IPS DF 4.7 (cell line): ENCODE data around the gene EPHB2.

Experiments used
- DNase-seq: peaks from one replicate; pipeline ENCODE4 v3.0.0-alpha.2; 2013; ENCODE audit warnings: low spot score; ENCODE audit errors: extremely low read depth

Gene EPHB2

DNA sequence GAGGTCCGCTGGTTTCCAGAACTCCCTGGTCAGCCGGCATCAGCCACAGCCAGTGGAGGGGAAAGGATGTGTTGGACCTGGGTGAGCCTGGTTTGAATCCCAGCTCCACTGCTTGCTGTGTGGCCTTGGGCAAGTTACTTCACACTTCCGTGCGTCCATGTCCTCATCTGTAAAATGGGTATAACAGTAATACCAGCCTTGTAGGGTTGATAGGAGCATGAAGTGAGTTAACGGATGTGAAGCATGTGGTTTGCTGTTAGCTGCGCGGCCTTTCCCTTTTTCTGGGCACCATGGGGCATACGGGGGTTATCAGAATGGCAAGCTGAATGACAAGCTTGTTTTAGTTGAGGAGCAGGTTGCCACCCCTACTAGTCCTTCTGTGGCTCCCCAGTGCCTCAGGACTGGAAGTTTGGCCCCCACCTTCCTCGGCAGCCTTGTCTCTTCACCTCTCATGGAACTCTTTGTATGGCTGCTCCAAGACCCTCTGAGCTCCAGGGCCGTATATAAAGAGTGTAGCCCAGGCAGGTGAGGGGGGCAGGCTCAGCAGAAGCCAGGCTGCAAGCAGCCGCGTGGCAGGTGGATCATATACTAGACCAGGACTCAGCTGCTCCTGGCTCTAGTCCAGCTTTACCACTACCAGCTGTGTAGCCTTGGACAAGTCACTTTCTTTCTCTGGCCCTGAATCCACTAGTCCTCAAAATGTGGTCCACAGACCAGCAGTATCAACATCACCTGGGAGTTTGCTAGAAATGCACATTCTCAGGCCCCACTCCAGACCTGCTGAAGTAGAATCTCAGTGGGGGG lies 166.7 kb downstream of the EPHB2 start:
- no peak for DNase-seq

GRCh38 chr1:22877980-22878379 lies 167.3 kb downstream of the EPHB2 start:
- no peak for DNase-seq

DNA sequence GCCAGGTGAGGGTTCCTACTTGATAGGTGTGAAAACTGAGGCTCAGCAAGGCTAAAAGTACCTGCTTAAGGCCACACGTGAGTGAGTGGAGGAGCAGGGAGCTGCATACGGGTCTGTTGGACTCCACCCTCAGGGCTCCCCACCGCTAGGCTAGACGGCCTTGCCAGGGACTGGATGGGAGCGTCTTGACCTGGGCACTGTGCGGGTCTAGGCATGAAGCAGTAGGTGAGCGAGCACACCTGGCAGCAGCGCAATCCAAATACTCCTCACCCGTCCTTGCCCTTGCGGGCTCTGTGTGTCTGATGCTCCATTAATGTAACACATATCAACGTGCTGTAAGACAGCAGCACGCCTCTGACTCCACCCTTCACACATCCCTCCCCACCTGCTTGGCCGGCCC lies 168.0 kb downstream of the EPHB2 start:
- no peak for DNase-seq

- DNase-seq: no peak
Observed at GRCh38 chr1:22879445-22879844, 168.8 kb downstream of the EPHB2 start.

- no peak for DNase-seq
Observed at GRCh38 chr1:22880174-22880601, 169.5 kb downstream of the EPHB2 start.

DNA sequence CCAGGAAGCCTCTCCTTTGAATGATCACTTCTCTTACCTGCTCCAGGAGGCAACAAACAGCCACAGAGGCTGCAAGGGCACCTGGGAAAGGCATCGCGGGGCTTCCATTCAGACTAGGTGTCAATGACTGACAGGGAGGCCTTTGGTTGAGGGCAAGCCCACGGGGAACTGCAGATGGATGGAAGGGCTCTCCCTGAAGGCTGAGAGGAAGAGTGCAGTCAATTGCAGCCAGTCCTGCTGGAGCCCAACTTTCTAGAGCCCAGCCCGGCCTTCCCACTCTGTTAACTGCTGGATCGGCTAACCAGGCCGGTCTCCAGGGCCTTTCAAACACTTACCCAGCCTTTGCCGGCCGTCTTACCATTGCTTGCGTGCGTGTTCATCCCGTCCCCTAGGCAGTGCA lies 172.8 kb downstream of the EPHB2 start:
- no peak for DNase-seq

- DNase-seq: no peak
Observed at GRCh38 chr1:22884806-22885530, 174.3 kb downstream of the EPHB2 start.

- no peak for DNase-seq
Observed at GRCh38 chr1:22886211-22886610, 175.6 kb downstream of the EPHB2 start.

GRCh38 chr1:22887491-22887890 lies 176.9 kb downstream of the EPHB2 start:
- DNase-seq: no peak

DNA sequence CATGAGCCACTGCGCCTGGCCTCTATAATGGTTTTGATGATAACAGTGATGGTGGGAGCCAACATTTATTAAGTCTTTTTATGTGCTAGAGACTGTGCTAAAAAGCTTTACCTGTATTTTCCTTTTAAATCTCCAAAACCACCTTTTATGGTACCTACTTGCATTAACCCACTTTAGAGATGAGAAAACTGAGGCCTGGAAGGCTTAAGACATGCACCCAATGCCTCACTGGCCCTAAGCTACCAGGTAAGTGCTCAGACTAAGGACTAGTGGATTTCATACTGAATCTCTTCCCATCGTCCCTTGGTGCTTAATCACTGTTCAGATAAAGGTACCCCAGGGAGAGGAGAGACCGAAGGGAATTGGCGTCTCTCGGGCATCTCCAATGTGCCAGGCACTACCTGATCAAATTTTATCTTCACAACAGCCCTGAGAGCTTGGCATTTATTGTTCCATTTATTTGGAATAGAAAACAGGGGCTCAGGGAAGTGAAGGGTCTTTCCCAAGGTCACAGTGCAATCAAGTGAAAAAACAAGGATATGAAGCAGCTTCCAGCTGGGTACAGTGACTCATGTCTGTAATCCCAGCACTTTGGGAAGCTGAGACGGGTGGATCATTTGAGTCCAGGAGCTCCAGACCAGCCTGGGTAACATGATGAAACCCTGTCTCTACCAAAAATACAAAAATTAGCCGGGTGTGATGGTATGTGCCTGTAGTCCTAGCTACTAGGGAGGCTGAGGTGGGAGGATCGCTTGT lies 177.9 kb downstream of the EPHB2 start:
- no peak for DNase-seq

- no peak for DNase-seq
Observed at GRCh38 chr1:22889213-22889827, 178.7 kb downstream of the EPHB2 start.

- DNase-seq: no peak
Observed at GRCh38 chr1:22892789-22893188, 182.2 kb downstream of the EPHB2 start.

DNA sequence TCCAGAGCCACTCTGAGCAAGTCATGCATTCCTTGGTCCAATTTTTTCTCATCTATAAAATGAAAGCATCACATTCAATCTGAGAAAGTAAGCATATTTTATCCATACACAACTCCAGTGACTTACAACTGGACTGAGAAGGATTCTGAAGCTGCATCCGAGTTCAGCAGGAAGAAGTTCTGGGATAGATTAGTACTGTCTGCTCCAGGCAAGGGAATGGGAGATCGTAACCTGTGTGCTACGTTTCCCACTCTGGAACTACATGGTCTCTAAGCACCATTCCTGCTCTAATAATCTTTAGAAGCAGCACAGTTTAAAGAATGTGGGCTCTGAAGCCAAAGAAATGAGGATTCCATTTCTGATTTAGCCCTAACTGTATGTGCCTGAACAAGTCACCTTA lies 182.7 kb downstream of the EPHB2 start:
- DNase-seq: no peak

DNA sequence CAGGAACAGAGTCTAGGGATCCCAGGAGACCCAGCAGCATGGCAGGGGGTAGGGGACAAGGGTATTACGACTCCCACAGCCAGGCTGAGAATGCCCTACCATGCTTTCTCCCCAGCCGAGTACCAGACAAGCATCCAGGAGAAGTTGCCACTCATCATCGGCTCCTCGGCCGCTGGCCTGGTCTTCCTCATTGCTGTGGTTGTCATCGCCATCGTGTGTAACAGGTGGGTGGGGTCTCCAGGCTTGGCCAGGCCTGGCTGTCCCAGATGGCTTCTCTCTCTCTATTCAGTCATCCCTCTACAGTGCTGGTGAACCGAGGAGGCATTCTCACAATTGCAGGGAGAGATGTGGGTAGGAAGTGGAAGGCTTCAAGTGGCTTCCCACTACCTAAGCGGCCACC lies 184.7 kb downstream of the EPHB2 start:
- no peak for DNase-seq

GRCh38 chr1:22896184-22896583 lies 185.5 kb downstream of the EPHB2 start:
- DNase-seq: no peak

DNA sequence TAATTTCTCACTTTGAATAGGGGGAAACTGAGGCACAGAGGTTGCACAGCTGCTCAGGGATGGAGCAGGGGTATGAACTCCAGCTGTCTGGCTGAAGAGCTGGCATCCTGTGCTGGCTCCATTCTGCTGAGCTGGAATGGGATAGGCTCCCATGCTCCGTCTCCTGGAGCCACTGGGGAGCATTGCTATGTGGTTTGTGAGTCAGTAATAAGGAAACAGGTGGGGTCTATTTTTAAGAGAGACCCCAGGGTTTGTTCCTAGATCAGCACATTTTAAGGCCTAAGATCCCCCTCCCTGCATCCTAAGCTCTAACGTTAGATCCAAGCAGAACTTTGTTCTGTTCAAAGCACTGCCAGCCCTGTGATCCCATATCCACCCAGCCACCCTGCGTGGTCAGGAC lies 189.8 kb downstream of the EPHB2 start:
- no peak for DNase-seq

- DNase-seq: no peak
Observed at GRCh38 chr1:22903113-22903512, 192.5 kb downstream of the EPHB2 start.

DNA sequence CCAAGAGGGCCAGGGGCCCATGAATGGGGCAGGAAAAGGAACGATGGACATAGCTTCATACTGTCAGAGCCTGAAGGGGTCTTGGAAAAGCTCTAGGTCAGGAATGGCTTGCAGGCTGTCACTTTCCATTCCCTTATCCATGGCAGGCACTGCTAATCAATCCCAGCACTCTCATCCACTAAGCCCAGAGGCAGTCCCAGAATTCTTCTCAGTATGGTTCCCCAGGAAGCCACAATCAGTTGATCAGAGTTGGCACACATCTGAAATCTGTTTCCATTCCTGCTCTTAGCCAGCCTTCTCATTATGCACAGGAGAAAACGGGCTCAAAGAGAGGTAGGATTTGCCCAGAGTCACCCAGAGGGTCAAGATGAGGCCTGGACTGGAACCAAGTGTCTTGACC lies 196.3 kb downstream of the EPHB2 start:
- no peak for DNase-seq

DNA sequence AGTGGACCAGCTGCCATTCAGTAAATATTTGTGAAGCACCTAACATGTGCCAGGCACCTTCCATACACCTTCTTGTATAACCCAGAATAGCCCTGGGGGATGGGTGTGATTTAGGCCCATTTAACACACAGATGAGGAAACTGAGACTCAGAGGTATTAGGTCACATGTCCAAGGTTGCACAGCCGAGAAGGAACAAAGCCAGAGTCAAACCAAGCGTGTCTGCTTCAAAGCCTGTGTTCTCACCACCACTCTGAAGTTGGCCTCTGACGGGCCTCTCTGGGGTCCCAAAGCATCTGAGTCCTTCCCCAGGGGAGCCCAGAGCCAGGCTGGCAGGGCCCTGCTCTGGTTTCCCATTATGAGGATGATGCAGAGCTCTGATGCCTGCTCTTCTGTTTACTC lies 196.9 kb downstream of the EPHB2 start:
- DNase-seq: no peak

DNA sequence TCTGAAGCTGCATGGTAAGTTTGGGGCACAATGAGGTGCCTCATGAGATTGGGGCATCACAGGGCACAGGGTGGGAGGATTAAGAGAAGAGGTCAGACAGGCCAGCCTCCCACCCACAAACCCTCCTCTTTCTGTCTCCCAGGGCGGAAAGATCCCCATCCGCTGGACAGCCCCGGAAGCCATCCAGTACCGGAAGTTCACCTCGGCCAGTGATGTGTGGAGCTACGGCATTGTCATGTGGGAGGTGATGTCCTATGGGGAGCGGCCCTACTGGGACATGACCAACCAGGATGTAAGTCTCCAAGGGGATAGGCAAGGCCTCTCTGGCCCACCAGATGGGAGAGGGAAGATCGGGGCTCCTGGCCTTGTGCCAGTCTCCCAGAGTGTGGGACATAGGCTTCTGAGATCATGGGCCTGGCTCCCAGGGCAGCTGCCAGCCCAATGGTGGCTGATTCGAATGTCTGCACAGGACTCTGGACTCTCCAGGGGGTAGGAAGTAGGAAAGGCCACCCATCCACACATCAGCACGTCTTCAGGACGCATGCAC lies 198.3 kb downstream of the EPHB2 start:
- no peak for DNase-seq

DNA sequence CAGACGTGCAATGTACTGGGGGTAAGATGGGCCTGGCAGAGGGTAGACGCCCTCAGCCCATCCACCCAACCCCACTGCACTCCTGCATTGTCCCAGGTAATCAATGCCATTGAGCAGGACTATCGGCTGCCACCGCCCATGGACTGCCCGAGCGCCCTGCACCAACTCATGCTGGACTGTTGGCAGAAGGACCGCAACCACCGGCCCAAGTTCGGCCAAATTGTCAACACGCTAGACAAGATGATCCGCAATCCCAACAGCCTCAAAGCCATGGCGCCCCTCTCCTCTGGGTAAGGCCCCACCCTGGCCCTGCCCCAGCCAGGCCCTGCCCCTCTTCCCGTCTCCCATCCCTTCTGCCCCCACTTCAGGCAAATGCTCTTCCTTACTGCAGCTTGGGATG lies 199.6 kb downstream of the EPHB2 start:
- DNase-seq: no peak
